NCI-H1105 treated with DMSO at 0.1 percent for 48 hours (cell line): ENCODE results near the gene FMNL2.

Experiments
- DNase-seq: peaks from one replicate; lab custom pipeline; 2025; lab: John Stamatoyannopoulos, UW

Gene FMNL2

GRCh38 chr2:152555048-152555447 is 220.1 kb downstream of the FMNL2 start:
- no peak for DNase-seq

- no peak for DNase-seq
Measured at GRCh38 chr2:152556506-152556905, 221.5 kb downstream of the FMNL2 start.

GRCh38 chr2:152557273-152557888 is 222.4 kb downstream of the FMNL2 start:
- no peak for DNase-seq

- DNase-seq = no peak
Measured at GRCh38 chr2:152558158-152558984, 223.4 kb downstream of the FMNL2 start.

- no peak for DNase-seq
Measured at GRCh38 chr2:152559008-152559407, 224.0 kb downstream of the FMNL2 start.

GRCh38 chr2:152560166-152560565 is 225.2 kb downstream of the FMNL2 start:
- DNase-seq = no peak

- no peak for DNase-seq
Measured at GRCh38 chr2:152560873-152561595, 226.1 kb downstream of the FMNL2 start.

GRCh38 chr2:152562198-152562884 is 227.4 kb downstream of the FMNL2 start:
- DNase-seq = no peak

- DNase-seq = no peak
Measured at GRCh38 chr2:152563764-152564163, 228.8 kb downstream of the FMNL2 start.

GRCh38 chr2:152564754-152565551 is 230.0 kb downstream of the FMNL2 start:
- DNase-seq = no peak

- DNase-seq = no peak
Measured at GRCh38 chr2:152565884-152566727, 231.1 kb downstream of the FMNL2 start.

GRCh38 chr2:152566728-152567069 is 231.7 kb downstream of the FMNL2 start:
- DNase-seq = no peak

GRCh38 chr2:152568531-152568930 is 233.6 kb downstream of the FMNL2 start:
- DNase-seq = no peak

- no peak for DNase-seq
Measured at GRCh38 chr2:152569186-152569585, 234.2 kb downstream of the FMNL2 start.

- no peak for DNase-seq
Measured at GRCh38 chr2:152571048-152571766, 236.2 kb downstream of the FMNL2 start.

GRCh38 chr2:152572031-152572430 is 237.1 kb downstream of the FMNL2 start:
- no peak for DNase-seq

GRCh38 chr2:152573168-152573567 is 238.2 kb downstream of the FMNL2 start:
- DNase-seq = no peak

- no peak for DNase-seq
Measured at GRCh38 chr2:152577579-152577978, 242.6 kb downstream of the FMNL2 start.

GRCh38 chr2:152578573-152578972 is 243.6 kb downstream of the FMNL2 start:
- no peak for DNase-seq

- no peak for DNase-seq
Measured at GRCh38 chr2:152580714-152581113, 245.7 kb downstream of the FMNL2 start.
